Neural progenitor cell (in vitro differentiated cells): ENCODE results near the gene CISD1. TPM values are rescaled to one million over a fixed set of nuclear protein-coding genes. Genes with fewer than 3 reads are reported as not detected.
"Not testable (repeated sequence)": the region's sequence is repeated elsewhere in the genome, so short reads cannot be mapped to it uniquely, and the experiment has no call there.

Experiments used
- DNase-seq: peaks from one replicate; pipeline ENCODE4 v3.0.0-alpha.2; 2016; ENCODE audit warnings: low spot score
- H2AFZ ChIP-seq: fragments of 200-600 bp; sonication (generic); replicated peaks from 2 replicates; pipeline ENCODE4 v1.6.1; 2016; ENCODE audit warnings: antibody characterized with exemption
- H3F3A ChIP-seq: fragments of 200-600 bp; sonication (generic); 2 replicates; pipeline ENCODE4 v1.6.1; 2016; ENCODE audit warnings: antibody characterized with exemption, low read depth
- H3K27ac ChIP-seq: fragments of 200-600 bp; sonication (generic); 2 replicates; pipeline ENCODE4 v1.5.1; 2016; ENCODE audit warnings: mild to moderate bottlenecking
- H3K27me3 ChIP-seq: fragments of 200-600 bp; sonication (generic); 2 replicates; pipeline ENCODE4 v1.6.1; 2016; ENCODE audit warnings: mild to moderate bottlenecking, moderate library complexity
- H3K36me3 ChIP-seq: fragments of 200-600 bp; sonication (generic); 2 replicates; pipeline ENCODE4 v1.5.1; 2016
- H3K4me1 ChIP-seq: fragments of 200-600 bp; sonication (generic); 2 replicates; pipeline ENCODE4 v1.6.1; 2016; ENCODE audit warnings: mixed run types
- H3K4me2 ChIP-seq: fragments of 200-600 bp; sonication (generic); 2 replicates; pipeline ENCODE4 v1.6.1; 2016
- H3K4me3 ChIP-seq: fragments of 200-600 bp; sonication (generic); 2 replicates; pipeline ENCODE4 v1.5.1; 2016
- H3K79me2 ChIP-seq: fragments of 200-600 bp; sonication (generic); 2 replicates; pipeline ENCODE4 v1.6.1; 2016; ENCODE audit warnings: low read depth
- H3K9ac ChIP-seq: fragments of 200-600 bp; sonication (generic); 2 replicates; pipeline ENCODE4 v1.6.1; 2016
- H3K9me3 ChIP-seq: fragments of 200-600 bp; sonication (generic); 2 replicates; pipeline ENCODE4 v1.5.1; 2016; ENCODE audit warnings: low read depth
- H4K20me1 ChIP-seq: fragments of 200-600 bp; sonication (generic); 2 replicates; pipeline ENCODE4 v1.6.1; 2016; ENCODE audit warnings: low read depth
- H3K27ac Mint-ChIP-seq: 3 replicates; pipeline ENCODE4 v1.8.0; 2021; ENCODE audit warnings: mixed read lengths
- H3K27me3 Mint-ChIP-seq: 2 replicates; pipeline ENCODE4 v1.8.0; 2022; ENCODE audit warnings: low read depth, mild to moderate bottlenecking, inconsistent platforms, moderate library complexity, mixed read lengths; ENCODE audit not compliant: insufficient read depth
- H3K36me3 Mint-ChIP-seq: 3 replicates; pipeline ENCODE4 v1.8.0; 2021; ENCODE audit warnings: mixed read lengths
- H3K4me1 Mint-ChIP-seq: 3 replicates; pipeline ENCODE4 v1.8.0; 2021; ENCODE audit warnings: mixed read lengths
- H3K4me3 Mint-ChIP-seq: 3 replicates; pipeline ENCODE4 v1.8.0; 2021; ENCODE audit warnings: mild to moderate bottlenecking, moderate library complexity, mixed read lengths
- H3K9me3 Mint-ChIP-seq: 3 replicates; pipeline ENCODE4 v1.8.0; 2020; ENCODE audit warnings: mixed read lengths
- CTCF ChIP-seq: fragments of 200-600 bp; sonication (generic); IDR thresholded peaks from 2 replicates; pipeline ENCODE4 v1.5.1; 2017; ENCODE audit warnings: antibody characterized with exemption, mild to moderate bottlenecking
- EZH2 ChIP-seq: fragments of 200-600 bp; sonication (generic); IDR thresholded peaks from 2 replicates; pipeline ENCODE4 v1.6.1; 2017; ENCODE audit warnings: antibody characterized with exemption, mild to moderate bottlenecking, moderate library complexity
- EZH2phosphoT487 ChIP-seq: fragments of 200-600 bp; sonication (generic); IDR thresholded peaks from 2 replicates; pipeline ENCODE4 v1.6.1; 2017; ENCODE audit warnings: antibody characterized with exemption
- total RNA-seq: library from RNA; depleted of rRNA; stranded (reverse); fragments of >200 nt; gene quantifications from 2 replicates; pipeline ENCODE4 v1.2.3, GENCODE V29; 2015; ENCODE audit warnings: low replicate concordance

CISD1 gene
- total RNA-seq, 1 donor from 2014 or later = 27.6 TPM

- H3K27me3 ChIP-seq = no peaks in the 10 kb centered on the region
- H3K79me2 ChIP-seq = peaks cover 11% of the 10 kb centered on the region
- H3K9ac ChIP-seq = no peak overlapping the region
Observed at GRCh38 chr10:58240531-58240930, 28.4 kb upstream of the CISD1 start.

DNA sequence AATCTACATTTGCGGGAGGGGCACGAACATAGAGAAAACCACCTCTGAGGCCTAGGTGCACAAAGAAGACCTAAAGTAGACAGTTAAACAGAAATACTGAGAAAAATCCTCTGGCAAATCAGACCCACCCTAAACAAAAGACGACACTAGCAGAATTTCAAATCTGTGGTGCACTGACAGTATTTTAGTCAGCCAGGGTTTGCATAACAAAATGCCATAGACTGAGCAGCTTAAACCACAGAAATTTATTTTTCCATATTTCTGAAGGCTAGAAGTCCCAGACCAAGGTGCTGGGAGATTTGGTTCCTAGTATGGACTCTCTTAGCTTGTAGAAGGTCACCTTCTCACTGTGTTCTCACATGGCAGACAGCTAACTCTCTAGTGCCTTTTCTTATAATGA, 27.6 kb upstream of the CISD1 start:
- Histone ChIP-seq H4K20me1 (no peaks in the 10 kb centered on the region), H3K36me3 (no peaks in the 10 kb centered on the region), H3K4me1 (no peaks in the 10 kb centered on the region), H3K4me3 (no peak overlapping the region), H3K9ac (no peak overlapping the region), H3K27me3 (no peaks in the 10 kb centered on the region), H3K9me3 (no peaks in the 10 kb centered on the region), H3K79me2 (peaks cover 11% of the 10 kb centered on the region), H3K27ac (no peak overlapping the region), H3F3A (no peaks in the 10 kb centered on the region), H3K4me2 (no peak overlapping the region), H2AFZ (no peak overlapping the region)
- peaks cover 3% of the 10 kb centered on the region for H3K27me3 Mint-ChIP-seq
- TF ChIP-seq CTCF (no peak), EZH2 (no peak), EZH2phosphoT487 (no peak)
- no peak for DNase-seq
- H3K4me1 Mint-ChIP-seq = no peaks in the 10 kb centered on the region
- peaks cover 26% of the 10 kb centered on the region for H3K36me3 Mint-ChIP-seq
- H3K27ac Mint-ChIP-seq = no peak overlapping the region
- H3K4me3 Mint-ChIP-seq = no peak overlapping the region
- H3K9me3 Mint-ChIP-seq = peaks cover 32% of the 10 kb centered on the region

More at GRCh38 chr10:58240531-58240930, 28.4 kb upstream of the CISD1 start:
- H3K9me3 Mint-ChIP-seq = peaks cover 32% of the 10 kb centered on the region
- Histone ChIP-seq H3K4me3 (no peak overlapping the region), H3K4me1 (no peaks in the 10 kb centered on the region), H4K20me1 (no peaks in the 10 kb centered on the region), H3K36me3 (no peaks in the 10 kb centered on the region), H2AFZ (no peak overlapping the region), H3K4me2 (no peak overlapping the region), H3K27ac (no peak overlapping the region), H3K9me3 (no peaks in the 10 kb centered on the region), H3F3A (no peaks in the 10 kb centered on the region)
- H3K27ac Mint-ChIP-seq = no peak overlapping the region
- DNase-seq = no peak
- H3K36me3 Mint-ChIP-seq = peaks cover 33% of the 10 kb centered on the region
- TF ChIP-seq EZH2phosphoT487 = no peak
- no peak for TF ChIP-seq CTCF
- no peak for TF ChIP-seq EZH2
- no peaks in the 10 kb centered on the region for H3K4me1 Mint-ChIP-seq
- no peak overlapping the region for H3K4me3 Mint-ChIP-seq
- H3K27me3 Mint-ChIP-seq = peaks cover 3% of the 10 kb centered on the region

- Mint-ChIP-seq H3K36me3 (peaks cover 16% of the 10 kb centered on the region), H3K27me3 (peaks cover 3% of the 10 kb centered on the region), H3K27ac (no peak overlapping the region), H3K4me1 (no peaks in the 10 kb centered on the region), H3K4me3 (no peak overlapping the region), H3K9me3 (peaks cover 36% of the 10 kb centered on the region)
- H3K27ac ChIP-seq = no peak overlapping the region
- no peak overlapping the region for H2AFZ ChIP-seq
- no peak overlapping the region for H3K4me3 ChIP-seq
- no peaks in the 10 kb centered on the region for H3K4me1 ChIP-seq
- H3K27me3 ChIP-seq = no peaks in the 10 kb centered on the region
- H3K9ac ChIP-seq = no peak overlapping the region
- H3K4me2 ChIP-seq = no peak overlapping the region
- H4K20me1 ChIP-seq = no peaks in the 10 kb centered on the region
- H3K79me2 ChIP-seq = peaks cover 11% of the 10 kb centered on the region
- H3K9me3 ChIP-seq = no peaks in the 10 kb centered on the region
- TF ChIP-seq CTCF (no peak), EZH2 (no peak), EZH2phosphoT487 (no peak)
- no peak for DNase-seq
- H3F3A ChIP-seq = no peaks in the 10 kb centered on the region
- no peaks in the 10 kb centered on the region for H3K36me3 ChIP-seq
Observed at GRCh38 chr10:58243269-58243668, 25.7 kb upstream of the CISD1 start.

DNA sequence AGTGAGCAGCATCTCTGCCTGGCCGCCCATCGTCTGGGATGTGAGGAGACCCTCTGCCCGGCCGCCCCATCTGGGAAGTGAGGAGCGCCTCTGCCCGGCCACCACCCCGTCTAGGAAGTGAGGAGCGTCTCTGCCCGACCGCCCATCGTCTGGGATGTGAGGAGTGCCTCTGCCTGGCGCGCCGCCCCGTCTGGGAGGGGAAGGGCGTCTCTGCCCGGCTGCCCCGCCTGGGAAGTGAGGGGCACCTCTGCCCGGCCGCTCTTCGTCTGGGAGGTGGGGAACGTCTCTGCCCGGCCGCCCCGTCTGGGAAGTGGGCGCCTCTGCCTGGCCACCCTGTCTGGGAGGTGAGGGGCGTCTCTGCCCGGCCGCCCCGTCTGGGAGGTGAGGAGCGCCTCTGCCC, 25.2 kb upstream of the CISD1 start:
- not testable (repeated sequence) for H4K20me1 ChIP-seq, H3K4me1 Mint-ChIP-seq, DNase-seq, H3K27me3 ChIP-seq, H3K27ac Mint-ChIP-seq, H3K27me3 Mint-ChIP-seq, H3K9ac ChIP-seq, H3K27ac ChIP-seq, H3K9me3 ChIP-seq, H3K4me1 ChIP-seq, H3F3A ChIP-seq, H3K4me3 Mint-ChIP-seq, H2AFZ ChIP-seq, H3K36me3 ChIP-seq, H3K4me3 ChIP-seq, H3K4me2 ChIP-seq
- H3K36me3 Mint-ChIP-seq = peaks cover 19% of the 10 kb centered on the region
- peaks cover 40% of the 10 kb centered on the region for H3K9me3 Mint-ChIP-seq
- H3K79me2 ChIP-seq = peaks cover 11% of the 10 kb centered on the region

DNA sequence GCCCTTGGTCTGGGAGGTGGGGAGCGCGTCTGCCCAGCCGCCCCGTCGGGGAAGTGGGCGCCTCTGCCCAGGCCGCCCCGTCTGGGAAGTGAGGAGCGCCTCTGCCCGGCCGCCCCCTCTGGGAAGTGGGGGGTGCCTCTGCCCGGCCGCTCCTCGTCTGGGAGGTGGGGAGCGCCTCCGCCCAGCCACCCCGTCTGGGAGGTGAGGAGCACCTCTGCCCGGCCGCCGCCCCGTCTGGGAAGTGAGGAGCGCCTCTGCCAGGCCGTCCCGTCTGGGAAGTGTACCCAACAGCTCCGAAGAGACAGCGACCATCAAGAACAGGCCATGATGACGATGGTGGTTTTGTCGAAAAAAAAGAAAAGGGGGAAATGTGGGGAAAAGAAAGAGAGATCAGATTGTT, 24.7 kb upstream of the CISD1 start:
- H3K27ac Mint-ChIP-seq, H3K4me3 Mint-ChIP-seq: not testable (repeated sequence)
- peaks cover 19% of the 10 kb centered on the region for H3K36me3 Mint-ChIP-seq

DNA sequence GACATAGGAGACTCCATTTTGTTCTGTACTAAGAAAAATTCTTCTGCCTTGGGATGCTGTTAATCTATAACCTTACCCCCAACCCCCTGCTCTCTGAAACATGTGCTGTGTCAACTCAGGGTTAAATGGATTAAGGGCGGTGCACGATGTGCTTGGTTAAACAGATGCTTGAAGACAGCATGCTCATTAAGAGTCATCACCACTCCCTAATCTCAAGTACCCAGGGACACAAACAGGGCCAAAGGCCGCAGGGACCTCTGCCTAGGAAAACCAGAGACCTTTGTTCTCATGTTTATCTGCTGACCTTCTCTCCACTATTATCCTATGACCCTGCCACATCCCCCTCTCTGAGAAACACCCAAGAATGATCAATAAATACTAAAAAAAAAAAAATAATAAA, 24.3 kb upstream of the CISD1 start:
- H3K36me3 ChIP-seq, H3K27ac Mint-ChIP-seq: not testable (repeated sequence)
- peaks cover 11% of the 10 kb centered on the region for H3K79me2 ChIP-seq

More for the DNA sequence above, 24.7 kb upstream of the CISD1 start:
- H3K4me3 ChIP-seq, H2AFZ ChIP-seq, H3K4me1 Mint-ChIP-seq, H3K27ac ChIP-seq, H3K9ac ChIP-seq, H3K27me3 Mint-ChIP-seq, H3K9me3 ChIP-seq, H3K4me2 ChIP-seq, H3K27me3 ChIP-seq, H3K4me1 ChIP-seq, DNase-seq, H3F3A ChIP-seq, H4K20me1 ChIP-seq, H3K36me3 ChIP-seq: not testable (repeated sequence)
- peaks cover 11% of the 10 kb centered on the region for H3K79me2 ChIP-seq
- peaks cover 40% of the 10 kb centered on the region for H3K9me3 Mint-ChIP-seq

More for the DNA sequence above, 24.3 kb upstream of the CISD1 start:
- not testable (repeated sequence) for H3K9me3 ChIP-seq, H3K27me3 Mint-ChIP-seq, H3K4me2 ChIP-seq, H3K4me3 ChIP-seq, H3K27ac ChIP-seq, H3F3A ChIP-seq, H4K20me1 ChIP-seq, H3K27me3 ChIP-seq, H3K4me3 Mint-ChIP-seq, DNase-seq, H3K4me1 ChIP-seq, H3K4me1 Mint-ChIP-seq, H3K9ac ChIP-seq, H2AFZ ChIP-seq
- H3K36me3 Mint-ChIP-seq = peaks cover 19% of the 10 kb centered on the region
- peaks cover 40% of the 10 kb centered on the region for H3K9me3 Mint-ChIP-seq
